Gastrocnemius medialis (tissue), 4 donors: ENCODE results near the gene BEX3. TPM values are rescaled to one million over a fixed set of nuclear protein-coding genes. Genes with fewer than 3 reads are reported as not detected.

Experiments
- ATAC-seq, 2 donors: fragments of 150-250 bp; one replicate each; pipeline ENCODE4 v1.9.1; 2016
- DNase-seq, 2 donors: peaks; one replicate each; pipeline ENCODE4 v3.0.0-alpha.2; 2019
- H3K27ac ChIP-seq, 4 donors: fragments of 200-600 bp; sonication (generic); 1 replicate in 1 of 4; 2 replicates in 3 of 4; pipeline ENCODE4 v1.5.1; 2016 to 2018; ENCODE audit warnings: mild to moderate bottlenecking in 2 of 4, moderate library complexity in 1 of 4
- H3K27me3 ChIP-seq, 3 donors: fragments of 200-600 bp; sonication (generic) in 2 of 3; 1 replicate in 1 of 3; 2 replicates in 2 of 3; pipeline versions ENCODE4 v1.5.1 to v1.6.0; 2016 to 2019; ENCODE audit warnings: mild to moderate bottlenecking in 1 of 3, moderate library complexity in 1 of 3
- H3K36me3 ChIP-seq, 2 donors: fragments of 200-600 bp; sonication (generic) in 1 of 2; one replicate each; pipeline ENCODE4 v1.5.1; 2017 to 2018
- H3K4me1 ChIP-seq, 2 donors: fragments of 200-600 bp; sonication (generic) in 1 of 2; one replicate each; pipeline ENCODE4 v1.5.1; 2016 to 2017; ENCODE audit warnings: mild to moderate bottlenecking in 2 of 2
- H3K4me3 ChIP-seq, 4 donors: fragments of 200-600 bp; sonication (generic) in 3 of 4; 1 replicate in 1 of 4; 2 replicates in 3 of 4; pipeline ENCODE4 v1.5.1; 2016 to 2019; ENCODE audit warnings: mild to moderate bottlenecking in 2 of 4
- H3K9me3 ChIP-seq, 3 donors: fragments of 200-600 bp; sonication (generic) in 2 of 3; 1 replicate in 1 of 3; 2 replicates in 2 of 3; pipeline ENCODE4 v1.5.1; 2016 to 2019
- POLR2A ChIP-seq, 2 donors: fragments of 450-650 bp; IDR thresholded peaks; one replicate each; pipeline ENCODE4 v1.6.1; 2017; ENCODE audit warnings: antibody characterized with exemption in 2 of 2, mild to moderate bottlenecking in 2 of 2, moderate library complexity in 2 of 2
- in situ Hi-C, 4 donors: fragments of 200-750 bp; cut with MboI; loops; one replicate each; pipeline versions ENCODE4 v1.15.0 to v1.8.0; 2017; ENCODE audit warnings: low sequenced_read_pairs in 4 of 4
- intact Hi-C: fragments of 100-400 bp; cut with DNase I; formaldehyde crosslinking; loops from one replicate; pipeline ENCODE4 v1.15.1; 2023; ENCODE audit warnings: low total_unique reads
- total RNA-seq, 4 donors: library from RNA; depleted of rRNA; stranded (reverse); fragments of >200 nt; gene quantifications; one replicate each; pipeline versions ENCODE4 v1.1.0 to v1.2.3, GENCODE V29; 2016
- TF ChIP-seq, protein P1 (sequence below), 5 experiments: fragments of 450-650 bp in 3 of 5; fragments of 200-600 bp in 2 of 5; sonication (generic) in 2 of 5; IDR thresholded peaks in 4 of 5; conservative IDR thresholded peaks in 1 of 5; 1 replicate in 4 of 5; 2 replicates in 1 of 5; pipeline ENCODE4 v1.5.1; 2016 to 2019; ENCODE audit warnings: antibody characterized with exemption in 5 of 5, mild to moderate bottlenecking in 3 of 5, moderate library complexity in 3 of 5

The BEX3 gene
- total RNA-seq, 4 donors from 2014 or later: 8.2 to 12.5 (median 10.5) TPM

DNA sequence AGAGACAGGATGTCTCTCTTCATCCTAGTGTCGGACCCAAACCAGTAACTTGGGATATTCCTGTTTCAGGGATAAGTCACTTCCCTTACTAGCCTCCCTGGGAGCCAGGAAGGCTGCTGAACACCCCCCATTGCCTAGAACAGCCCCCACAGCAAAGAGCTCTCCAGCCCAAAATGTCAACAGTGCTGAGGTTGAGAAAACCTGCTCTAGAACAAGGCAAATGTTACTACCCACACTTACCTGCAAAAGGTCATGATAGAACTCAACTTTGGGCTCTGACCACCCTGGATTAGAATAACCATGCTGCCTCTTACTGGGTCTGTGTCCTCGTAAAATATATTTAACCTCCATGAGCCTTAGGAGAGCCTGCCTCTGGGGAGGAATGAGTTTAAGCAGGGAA lies 20.3 kb downstream of the BEX3 start:
- Histone ChIP-seq H3K4me1 (no peaks in the 10 kb centered on the region), H3K4me3 (no peak overlapping the region), H3K9me3 (no peaks in the 10 kb centered on the region), H3K27ac (no peak overlapping the region), H3K27me3 (no peaks in the 10 kb centered on the region), H3K36me3 (no peaks in the 10 kb centered on the region)
- in situ Hi-C loops: no loop called here
- DNase-seq (no peak), ATAC-seq (no peak)
- intact Hi-C loops: no loop called here
- TF ChIP-seq POLR2A (IDR thresholded peaks at IDR 0.05): no peak
- TF ChIP-seq, protein P1, sequence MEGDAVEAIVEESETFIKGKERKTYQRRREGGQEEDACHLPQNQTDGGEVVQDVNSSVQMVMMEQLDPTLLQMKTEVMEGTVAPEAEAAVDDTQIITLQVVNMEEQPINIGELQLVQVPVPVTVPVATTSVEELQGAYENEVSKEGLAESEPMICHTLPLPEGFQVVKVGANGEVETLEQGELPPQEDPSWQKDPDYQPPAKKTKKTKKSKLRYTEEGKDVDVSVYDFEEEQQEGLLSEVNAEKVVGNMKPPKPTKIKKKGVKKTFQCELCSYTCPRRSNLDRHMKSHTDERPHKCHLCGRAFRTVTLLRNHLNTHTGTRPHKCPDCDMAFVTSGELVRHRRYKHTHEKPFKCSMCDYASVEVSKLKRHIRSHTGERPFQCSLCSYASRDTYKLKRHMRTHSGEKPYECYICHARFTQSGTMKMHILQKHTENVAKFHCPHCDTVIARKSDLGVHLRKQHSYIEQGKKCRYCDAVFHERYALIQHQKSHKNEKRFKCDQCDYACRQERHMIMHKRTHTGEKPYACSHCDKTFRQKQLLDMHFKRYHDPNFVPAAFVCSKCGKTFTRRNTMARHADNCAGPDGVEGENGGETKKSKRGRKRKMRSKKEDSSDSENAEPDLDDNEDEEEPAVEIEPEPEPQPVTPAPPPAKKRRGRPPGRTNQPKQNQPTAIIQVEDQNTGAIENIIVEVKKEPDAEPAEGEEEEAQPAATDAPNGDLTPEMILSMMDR (IDR thresholded peaks at IDR 0.05 in 4 of 5, conservative IDR thresholded peaks at IDR 0.05 in 1 of 5): no peak

DNA sequence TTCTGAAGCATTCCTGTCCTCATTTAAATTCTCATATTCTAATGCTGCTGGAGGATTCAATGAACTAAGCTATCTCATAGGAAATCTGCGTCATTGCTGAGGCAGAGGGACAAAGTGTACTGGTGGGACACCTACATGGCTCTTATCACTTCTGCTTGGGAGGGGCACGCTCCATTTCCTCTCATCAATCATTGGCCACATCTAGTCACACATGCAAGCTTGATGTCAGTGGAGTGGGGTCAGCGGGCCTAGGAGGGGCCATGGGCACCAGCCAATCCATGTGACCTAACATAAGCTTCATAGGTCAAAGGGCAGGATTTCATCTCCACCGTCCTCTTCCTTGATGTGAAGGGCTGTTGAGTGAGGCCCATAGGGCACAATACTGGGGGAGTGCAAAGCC lies 21.4 kb downstream of the BEX3 start:
- Histone ChIP-seq H3K4me1 (no peaks in the 10 kb centered on the region), H3K27ac (no peak overlapping the region), H3K9me3 (no peaks in the 10 kb centered on the region), H3K36me3 (no peaks in the 10 kb centered on the region), H3K27me3 (no peaks in the 10 kb centered on the region), H3K4me3 (no peak overlapping the region)
- ATAC-seq (no peak), DNase-seq (no peak)
- in situ Hi-C loops (no loop called here), intact Hi-C loops (no loop called here)
- no peak for TF ChIP-seq POLR2A (IDR thresholded peaks at IDR 0.05)
- TF ChIP-seq, protein P1 (IDR thresholded peaks at IDR 0.05 in 4 of 5, conservative IDR thresholded peaks at IDR 0.05 in 1 of 5): no peak

DNA sequence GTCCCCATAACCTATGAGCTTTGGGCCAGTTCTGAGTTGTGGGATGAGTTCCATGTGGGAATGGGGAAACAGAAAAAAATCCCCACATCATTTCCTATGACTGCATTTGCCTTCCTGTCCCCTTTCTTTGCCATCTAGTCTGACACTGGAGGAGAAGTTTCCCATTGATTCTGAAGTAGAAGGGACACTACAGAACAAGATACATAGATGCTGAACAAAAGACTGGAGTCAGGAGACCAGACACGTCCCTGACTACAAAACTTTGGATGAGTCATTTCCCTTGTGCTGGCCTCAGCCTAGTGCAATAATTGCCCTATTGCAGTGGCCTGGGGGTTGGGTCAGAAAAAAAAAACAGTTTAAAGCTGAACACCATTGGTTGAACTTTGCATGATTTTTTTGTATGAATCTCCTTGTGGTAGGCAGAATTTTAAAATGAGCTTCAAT lies 22.1 kb downstream of the BEX3 start:
- DNase-seq: no peak
- Histone ChIP-seq H3K4me3 (no peak overlapping the region), H3K36me3 (no peaks in the 10 kb centered on the region), H3K27ac (no peak overlapping the region), H3K9me3 (no peaks in the 10 kb centered on the region), H3K4me1 (no peaks in the 10 kb centered on the region), H3K27me3 (no peaks in the 10 kb centered on the region)
- in situ Hi-C loops: no loop called here
- intact Hi-C loops: no loop called here
- no peak for TF ChIP-seq POLR2A (IDR thresholded peaks at IDR 0.05)
- TF ChIP-seq, protein P1 (IDR thresholded peaks at IDR 0.05 in 4 of 5, conservative IDR thresholded peaks at IDR 0.05 in 1 of 5): no peak
- no peak for ATAC-seq

DNA sequence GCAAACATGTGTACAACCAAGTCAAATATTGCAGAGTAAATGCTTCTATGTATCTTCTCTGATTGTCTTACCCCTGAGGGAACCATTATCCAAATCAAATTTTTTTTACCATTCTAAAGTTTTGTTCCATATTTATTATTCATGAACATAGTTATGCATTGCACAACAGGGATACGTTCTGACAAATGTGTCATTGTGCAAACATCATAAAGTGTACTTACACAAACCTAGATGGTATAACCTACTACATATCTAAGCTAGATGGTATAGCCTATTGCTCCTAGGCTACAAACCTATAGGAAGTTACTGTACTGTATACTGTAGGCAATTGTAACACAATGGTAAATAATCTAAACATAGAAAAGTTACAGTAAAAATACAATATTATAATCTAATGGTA lies 23.4 kb downstream of the BEX3 start:
- TF ChIP-seq POLR2A (IDR thresholded peaks at IDR 0.05): no peak
- TF ChIP-seq, protein P1 (IDR thresholded peaks at IDR 0.05 in 4 of 5, conservative IDR thresholded peaks at IDR 0.05 in 1 of 5): no peak
- Histone ChIP-seq H3K4me1 (no peaks in the 10 kb centered on the region), H3K36me3 (no peaks in the 10 kb centered on the region), H3K4me3 (no peak overlapping the region), H3K27me3 (no peaks in the 10 kb centered on the region), H3K9me3 (no peaks in the 10 kb centered on the region), H3K27ac (no peak overlapping the region)
- ATAC-seq (no peak), DNase-seq (no peak)
- intact Hi-C loops: no loop called here
- in situ Hi-C loops: no loop called here

DNA sequence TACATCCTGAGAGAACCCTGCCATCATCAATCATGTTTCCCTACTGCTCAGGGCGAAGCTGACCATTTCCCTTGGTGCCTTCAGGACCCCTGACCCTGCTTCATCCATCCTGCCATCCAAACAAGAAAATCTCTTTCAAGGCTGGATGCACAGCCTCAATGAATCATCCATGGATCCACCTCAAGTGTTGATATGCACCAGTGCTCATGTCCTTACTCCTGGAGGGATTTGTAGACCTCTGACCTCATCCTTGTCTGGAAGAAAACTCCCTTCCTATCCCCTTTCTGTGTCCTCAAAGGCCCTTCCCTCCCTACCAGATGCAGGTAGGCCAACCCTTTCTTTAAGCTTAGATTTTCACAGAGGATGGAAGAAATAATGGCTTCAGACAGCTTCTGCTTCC lies 24.6 kb downstream of the BEX3 start:
- no peaks in the 10 kb centered on the region for H3K27me3 ChIP-seq
- no peak overlapping the region for H3K4me3 ChIP-seq
- H3K9me3 ChIP-seq: no peaks in the 10 kb centered on the region
- no peak for TF ChIP-seq POLR2A (IDR thresholded peaks at IDR 0.05)
- TF ChIP-seq, protein P1 (IDR thresholded peaks at IDR 0.05 in 4 of 5, conservative IDR thresholded peaks at IDR 0.05 in 1 of 5): no peak
- DNase-seq (no peak), ATAC-seq (no peak)
- no peak overlapping the region for H3K27ac ChIP-seq
- H3K4me1 ChIP-seq: no peaks in the 10 kb centered on the region
- intact Hi-C loops: no loop called here
- in situ Hi-C loops: no loop called here
- H3K36me3 ChIP-seq: no peaks in the 10 kb centered on the region
